PFSK-1 (cell line): Measurements from ENCODE around the gene DPYSL3.

Source experiments
- POLR2AphosphoS5 ChIP-seq: IDR thresholded peaks from 2 replicates; pipeline ENCODE4 v1.6.1; 2012; ENCODE audit warnings: low read depth, mild to moderate bottlenecking, control low read depth, low read length, moderate library complexity
- TAF1 ChIP-seq: IDR thresholded peaks from 2 replicates; pipeline ENCODE4 v1.6.1; 2012; ENCODE audit warnings: low read length, control low read depth, borderline replicate concordance; ENCODE audit not compliant: insufficient read depth
- TF ChIP-seq, protein P1 (sequence below), 2 experiments: IDR thresholded peaks; 2 replicates each; pipeline versions ENCODE4 v1.6.1 to v1.8.0; 2011 to 2012; ENCODE audit warnings: low read depth in 2 of 2, low read length in 2 of 2, control low read depth in 1 of 2, inconsistent platforms in 1 of 2, mild to moderate bottlenecking in 1 of 2, moderate library complexity in 1 of 2; ENCODE audit not compliant: insufficient read depth in 1 of 2

DNA sequence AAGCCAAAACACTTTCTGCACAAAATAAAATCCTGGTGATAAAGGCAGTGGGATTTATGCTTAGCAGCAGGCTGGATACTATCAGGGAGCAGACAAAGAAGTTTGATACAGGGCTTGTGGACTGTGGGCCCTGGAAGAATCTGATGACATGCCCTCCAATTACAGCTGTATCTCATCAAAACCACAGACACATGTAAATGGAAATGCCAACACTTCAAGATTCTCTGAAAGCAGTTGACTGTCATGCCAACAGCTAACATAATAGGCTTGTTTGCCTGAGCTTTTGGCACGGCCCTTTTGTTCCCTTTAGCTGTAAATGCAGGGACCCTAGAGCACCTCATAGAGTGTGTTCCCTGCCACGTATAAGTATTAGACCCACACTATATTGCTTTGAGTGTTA, 160.6 kb downstream of the DPYSL3 start:
- TF ChIP-seq POLR2AphosphoS5 (no peak), TAF1 (no peak)
- TF ChIP-seq, protein P1, sequence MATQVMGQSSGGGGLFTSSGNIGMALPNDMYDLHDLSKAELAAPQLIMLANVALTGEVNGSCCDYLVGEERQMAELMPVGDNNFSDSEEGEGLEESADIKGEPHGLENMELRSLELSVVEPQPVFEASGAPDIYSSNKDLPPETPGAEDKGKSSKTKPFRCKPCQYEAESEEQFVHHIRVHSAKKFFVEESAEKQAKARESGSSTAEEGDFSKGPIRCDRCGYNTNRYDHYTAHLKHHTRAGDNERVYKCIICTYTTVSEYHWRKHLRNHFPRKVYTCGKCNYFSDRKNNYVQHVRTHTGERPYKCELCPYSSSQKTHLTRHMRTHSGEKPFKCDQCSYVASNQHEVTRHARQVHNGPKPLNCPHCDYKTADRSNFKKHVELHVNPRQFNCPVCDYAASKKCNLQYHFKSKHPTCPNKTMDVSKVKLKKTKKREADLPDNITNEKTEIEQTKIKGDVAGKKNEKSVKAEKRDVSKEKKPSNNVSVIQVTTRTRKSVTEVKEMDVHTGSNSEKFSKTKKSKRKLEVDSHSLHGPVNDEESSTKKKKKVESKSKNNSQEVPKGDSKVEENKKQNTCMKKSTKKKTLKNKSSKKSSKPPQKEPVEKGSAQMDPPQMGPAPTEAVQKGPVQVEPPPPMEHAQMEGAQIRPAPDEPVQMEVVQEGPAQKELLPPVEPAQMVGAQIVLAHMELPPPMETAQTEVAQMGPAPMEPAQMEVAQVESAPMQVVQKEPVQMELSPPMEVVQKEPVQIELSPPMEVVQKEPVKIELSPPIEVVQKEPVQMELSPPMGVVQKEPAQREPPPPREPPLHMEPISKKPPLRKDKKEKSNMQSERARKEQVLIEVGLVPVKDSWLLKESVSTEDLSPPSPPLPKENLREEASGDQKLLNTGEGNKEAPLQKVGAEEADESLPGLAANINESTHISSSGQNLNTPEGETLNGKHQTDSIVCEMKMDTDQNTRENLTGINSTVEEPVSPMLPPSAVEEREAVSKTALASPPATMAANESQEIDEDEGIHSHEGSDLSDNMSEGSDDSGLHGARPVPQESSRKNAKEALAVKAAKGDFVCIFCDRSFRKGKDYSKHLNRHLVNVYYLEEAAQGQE (IDR thresholded peaks at IDR 0.05; ENCODE audit: insufficient read depth in 1 of 2, low read depth in 2 of 2, low read length in 2 of 2): no peak
